ENCODE measurements around the gene FRMD6. TPM values are rescaled to one million over a fixed set of nuclear protein-coding genes. Genes with fewer than 3 reads are reported as not detected.
A peak's percentile ranks its signal among the peaks of the same experiment; 100 is the strongest.

Gene FRMD6
- total RNA-seq, 1 experiment from 2014 or later, result 9.6 TPM

DNA sequence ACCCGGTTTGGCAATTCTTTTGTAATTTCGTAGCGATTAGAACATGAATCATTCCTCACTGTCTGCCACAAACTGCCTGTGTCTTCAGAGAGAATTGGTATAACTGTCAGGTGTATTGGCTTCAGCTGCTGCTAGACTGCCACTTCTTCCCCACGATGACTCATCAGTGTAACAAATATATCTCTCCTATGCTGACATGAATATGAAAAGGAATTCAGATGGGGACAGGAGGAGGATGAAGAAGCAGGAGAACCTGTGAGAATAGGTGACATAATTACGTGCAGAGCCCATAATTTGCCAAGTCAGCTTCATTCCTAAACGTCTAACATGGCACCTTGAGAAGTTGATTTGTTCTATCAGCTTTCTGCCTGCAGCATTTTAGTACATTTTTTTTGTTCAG, 64.9 kb downstream of the FRMD6 start:
- Histone ChIP-seq H3T11ph (ENCODE audit: low read length) (no peak overlapping the region), H3K56ac (ENCODE audit: insufficient read length, low read depth, low read length) (no peak overlapping the region), H2BK20ac (ENCODE audit: low read depth, low read length, poor library complexity, severe bottlenecking) (no peak overlapping the region), H4K20me1 (ENCODE audit: control insufficient read depth, insufficient read depth, insufficient read length) (no peaks in the 10 kb centered on the region), H3K14ac (ENCODE audit: insufficient read depth, low read length) (no peak overlapping the region), H2AFZ (ENCODE audit: low read length) (no peak overlapping the region), H3K23me2 (ENCODE audit: insufficient read length, low read depth, low read length, poor library complexity, severe bottlenecking) (no peaks in the 10 kb centered on the region), H2BK120ac (ENCODE audit: low read depth, low read length, poor library complexity, severe bottlenecking) (no peak overlapping the region), H3K23ac (ENCODE audit: insufficient read length, low read depth, low read length) (no peak overlapping the region), H3K79me2 (ENCODE audit: insufficient read depth, low read length) (no peaks in the 10 kb centered on the region), H2BK15ac (ENCODE audit: low read depth, low read length) (no peak overlapping the region), H3K4me2 (ENCODE audit: insufficient read depth, insufficient read length, low read length) (no peak overlapping the region), H3K4ac (ENCODE audit: low read depth, low read length) (no peak overlapping the region), H4K5ac (ENCODE audit: insufficient read length, low read depth, low read length) (no peak overlapping the region), H2BK12ac (ENCODE audit: insufficient read length, low read depth, low read length) (no peak overlapping the region), H3K27me3 (ENCODE audit: insufficient read depth, low read length) (no peaks in the 10 kb centered on the region), H3K18ac (ENCODE audit: insufficient read length, low read depth, low read length) (no peak overlapping the region), H3K4me1 (ENCODE audit: insufficient read depth, low read length) (no peaks in the 10 kb centered on the region), H3K79me1 (ENCODE audit: insufficient read depth, low read depth, low read length, poor library complexity, severe bottlenecking) (no peaks in the 10 kb centered on the region), H2BK5ac (ENCODE audit: insufficient read length, low read length) (no peak overlapping the region), H3K9me3 (ENCODE audit: control insufficient read depth, low read depth, low read length) (no peaks in the 10 kb centered on the region), H2AK5ac (ENCODE audit: insufficient read length, low read length) (no peak overlapping the region), H4K91ac (ENCODE audit: insufficient read length, low read depth, low read length) (no peak overlapping the region), H4K8ac (replicated peaks; ENCODE audit: insufficient read length, low read depth, low read length) (no peak overlapping the region), H3K9ac (ENCODE audit: extremely low read depth, insufficient read length, low read length) (no peak overlapping the region), H3K27ac (ENCODE audit: insufficient read length, low read depth, low read length) (no peak overlapping the region)
- Mint-ChIP-seq H3K4me1 (peaks cover 28 to 29% of the 10 kb centered on the region in 2 experiments), H3K27ac (peak overlapping the region in 1 of 3 experiments; percentile 90; a peak in 2 of 7 replicates), H3K4me3 (no peak overlapping the region), H3K36me3 (ENCODE audit: insufficient read depth in 1 of 3, low read depth in 3 of 3) (peaks cover 3 to 13% (median 4%) of the 10 kb centered on the region in 3 experiments; a peak in 6 of 7 replicates), H3K27me3 (ENCODE audit: low read depth) (no peaks in the 10 kb centered on the region), H3K9me3 (no peaks in the 10 kb centered on the region)
- no peak for DNase-seq
- TF ChIP-seq, protein P1, sequence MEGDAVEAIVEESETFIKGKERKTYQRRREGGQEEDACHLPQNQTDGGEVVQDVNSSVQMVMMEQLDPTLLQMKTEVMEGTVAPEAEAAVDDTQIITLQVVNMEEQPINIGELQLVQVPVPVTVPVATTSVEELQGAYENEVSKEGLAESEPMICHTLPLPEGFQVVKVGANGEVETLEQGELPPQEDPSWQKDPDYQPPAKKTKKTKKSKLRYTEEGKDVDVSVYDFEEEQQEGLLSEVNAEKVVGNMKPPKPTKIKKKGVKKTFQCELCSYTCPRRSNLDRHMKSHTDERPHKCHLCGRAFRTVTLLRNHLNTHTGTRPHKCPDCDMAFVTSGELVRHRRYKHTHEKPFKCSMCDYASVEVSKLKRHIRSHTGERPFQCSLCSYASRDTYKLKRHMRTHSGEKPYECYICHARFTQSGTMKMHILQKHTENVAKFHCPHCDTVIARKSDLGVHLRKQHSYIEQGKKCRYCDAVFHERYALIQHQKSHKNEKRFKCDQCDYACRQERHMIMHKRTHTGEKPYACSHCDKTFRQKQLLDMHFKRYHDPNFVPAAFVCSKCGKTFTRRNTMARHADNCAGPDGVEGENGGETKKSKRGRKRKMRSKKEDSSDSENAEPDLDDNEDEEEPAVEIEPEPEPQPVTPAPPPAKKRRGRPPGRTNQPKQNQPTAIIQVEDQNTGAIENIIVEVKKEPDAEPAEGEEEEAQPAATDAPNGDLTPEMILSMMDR (conservative IDR thresholded peaks at IDR 0.05), result no peak
- WGBS (ENCODE audit: extremely low coverage, insufficient read length, low lambda C conversion rate), result no CpG with 5 or more reads among the region's 6 CpGs

Data from H9 (cell line).